GM19023 (cell line): ENCODE measurements around the gene ABHD12.
"Not testable (repeated sequence)": the region's sequence is repeated elsewhere in the genome, so short reads cannot be mapped to it uniquely, and the experiment has no call there.

ENCODE experiments used
- ATAC-seq: cut with Tn5 transposase; IDR thresholded peaks from one replicate; pipeline ENCODE4 v1.9.1; 2021; ENCODE audit warnings: mild to moderate bottlenecking, moderate library complexity; ENCODE audit not compliant: unreplicated experiment

Gene ABHD12

GRCh38 chr20:25390538-25391528 lies at the start of gene ABHD12:
ABHD12 (minus strand) TSS chr20:25390835; CDS start chr20:25390703, 132 bp downstream.
- peak; percentile 91 for ATAC-seq

GRCh38 chr20:25439328-25439727 lies 48.7 kb upstream of the ABHD12 start:
- ATAC-seq: no peak

- no peak for ATAC-seq
Observed at GRCh38 chr20:25437153-25437581, 46.5 kb upstream of the ABHD12 start.

GRCh38 chr20:25424536-25424935 lies 33.9 kb upstream of the ABHD12 start:
- ATAC-seq: no peak

GRCh38 chr20:25422032-25422431 lies 31.4 kb upstream of the ABHD12 start:
- no peak for ATAC-seq

GRCh38 chr20:25421102-25421501 lies 30.5 kb upstream of the ABHD12 start:
- ATAC-seq: no peak

GRCh38 chr20:25418776-25419175 lies 28.1 kb upstream of the ABHD12 start:
- no peak for ATAC-seq

GRCh38 chr20:25408890-25409289 lies 18.3 kb upstream of the ABHD12 start:
- no peak for ATAC-seq

- no peak for ATAC-seq
Observed at GRCh38 chr20:25408170-25408547, 17.5 kb upstream of the ABHD12 start.

- ATAC-seq: peak; percentile 93
Observed at GRCh38 chr20:25407311-25408169, 16.9 kb upstream of the ABHD12 start, which contains the start of gene GINS1. GINS1 (plus strand) TSS chr20:25407673; CDS start chr20:25407821, 148 bp downstream.

GRCh38 chr20:25402583-25402982 lies 11.9 kb upstream of the ABHD12 start:
- no peak for ATAC-seq

GRCh38 chr20:25400291-25400732 lies 9.7 kb upstream of the ABHD12 start:
- not testable (repeated sequence) for ATAC-seq

GRCh38 chr20:25399037-25399430 lies 8.4 kb upstream of the ABHD12 start:
- no peak for ATAC-seq

- ATAC-seq: no peak
Observed at GRCh38 chr20:25398376-25399036, 7.9 kb upstream of the ABHD12 start.

- ATAC-seq: no peak
Observed at GRCh38 chr20:25397821-25398220, 7.2 kb upstream of the ABHD12 start.

- no peak for ATAC-seq
Observed at GRCh38 chr20:25397096-25397495, 6.5 kb upstream of the ABHD12 start.

GRCh38 chr20:25394996-25395395 lies 4.4 kb upstream of the ABHD12 start:
- no peak for ATAC-seq

- no peak for ATAC-seq
Observed at GRCh38 chr20:25394276-25394675, 3.6 kb upstream of the ABHD12 start.

GRCh38 chr20:25389858-25390537 lies 637 bp downstream of the ABHD12 start:
- peak; percentile 29 for ATAC-seq

GRCh38 chr20:25389401-25389857 lies 1.2 kb downstream of the ABHD12 start:
- no peak for ATAC-seq
